BLaER1 (cell line): Measurements from ENCODE around the gene HSPBP1.

Experiments
- H3K27ac ChIP-seq: shearing (Covaris generic); formaldehyde crosslinking; 2 replicates; pipeline ENCODE4 v1.8.1; 2022
- H3K27me3 ChIP-seq: shearing (Covaris generic); formaldehyde crosslinking; 2 replicates; pipeline ENCODE4 v1.8.1; 2022
- H3K36me3 ChIP-seq: shearing (Covaris generic); formaldehyde crosslinking; 2 replicates; pipeline ENCODE4 v1.8.1; 2022
- H3K4me1 ChIP-seq: shearing (Covaris generic); formaldehyde crosslinking; 2 replicates; pipeline ENCODE4 v1.8.1; 2022
- H3K4me2 ChIP-seq: shearing (Covaris generic); formaldehyde crosslinking; 2 replicates; pipeline ENCODE4 v1.8.1; 2022
- H3K4me3 ChIP-seq: shearing (Covaris generic); formaldehyde crosslinking; 2 replicates; pipeline ENCODE4 v1.8.1; 2022
- H3K9ac ChIP-seq: shearing (Covaris generic); formaldehyde crosslinking; 2 replicates; pipeline ENCODE4 v1.8.1; 2022
- H3K9me3 ChIP-seq: shearing (Covaris generic); formaldehyde crosslinking; 2 replicates; pipeline ENCODE4 v1.8.1; 2022
- H4K20me1 ChIP-seq: shearing (Covaris generic); formaldehyde crosslinking; 2 replicates; pipeline ENCODE4 v1.8.1; 2022
- Cebpa-rat ChIP-seq: shearing (Covaris generic); IDR thresholded peaks from 2 replicates; pipeline ENCODE4 v1.8.1; 2022

HSPBP1 gene

GRCh38 chr19:55297267-55297666, 17.4 kb upstream of the HSPBP1 start:
- Histone ChIP-seq H3K4me3 (no peak overlapping the region), H3K9me3 (no peaks in the 10 kb centered on the region), H3K4me1 (peaks cover 10% of the 10 kb centered on the region), H3K36me3 (peaks cover 61% of the 10 kb centered on the region), H3K4me2 (no peak overlapping the region), H4K20me1 (no peaks in the 10 kb centered on the region), H3K9ac (no peak overlapping the region), H3K27me3 (no peaks in the 10 kb centered on the region), H3K27ac (no peak overlapping the region)
- TF ChIP-seq Cebpa-rat: no peak

GRCh38 chr19:55289117-55289796, 9.3 kb upstream of the HSPBP1 start:
- Histone ChIP-seq H3K4me3 (no peak overlapping the region), H3K9ac (no peak overlapping the region), H3K36me3 (peaks cover 41% of the 10 kb centered on the region), H3K27ac (no peak overlapping the region), H3K4me1 (peaks cover 21% of the 10 kb centered on the region), H3K4me2 (no peak overlapping the region), H3K27me3 (no peaks in the 10 kb centered on the region), H3K9me3 (no peaks in the 10 kb centered on the region), H4K20me1 (no peaks in the 10 kb centered on the region)
- no peak for TF ChIP-seq Cebpa-rat

GRCh38 chr19:55287361-55288079, 7.6 kb upstream of the HSPBP1 start:
- no peak overlapping the region for H3K27ac ChIP-seq
- no peaks in the 10 kb centered on the region for H3K27me3 ChIP-seq
- no peak overlapping the region for H3K4me3 ChIP-seq
- no peak overlapping the region for H3K4me2 ChIP-seq
- no peak for TF ChIP-seq Cebpa-rat
- no peaks in the 10 kb centered on the region for H4K20me1 ChIP-seq
- no peak overlapping the region for H3K9ac ChIP-seq
- no peaks in the 10 kb centered on the region for H3K9me3 ChIP-seq
- H3K4me1 ChIP-seq: peaks cover 32% of the 10 kb centered on the region
- H3K36me3 ChIP-seq: peaks cover 25% of the 10 kb centered on the region

GRCh38 chr19:55285229-55285890, 5.5 kb upstream of the HSPBP1 start:
- Histone ChIP-seq H3K27me3 (no peaks in the 10 kb centered on the region), H3K4me1 (peaks cover 41% of the 10 kb centered on the region), H3K4me3 (peak overlapping the region; percentile 63), H3K4me2 (peak overlapping the region; percentile 82), H4K20me1 (no peaks in the 10 kb centered on the region), H3K9me3 (no peaks in the 10 kb centered on the region), H3K36me3 (peaks cover 24% of the 10 kb centered on the region), H3K9ac (peak overlapping the region; percentile 68), H3K27ac (peak overlapping the region; percentile 68)
- no peak for TF ChIP-seq Cebpa-rat

- Histone ChIP-seq H3K4me2 (peak overlapping the region; percentile 82), H3K36me3 (peaks cover 22% of the 10 kb centered on the region), H3K9me3 (no peaks in the 10 kb centered on the region), H4K20me1 (no peaks in the 10 kb centered on the region), H3K9ac (peak overlapping the region; percentile 68), H3K27ac (peak overlapping the region; percentile 68), H3K4me1 (peaks cover 44% of the 10 kb centered on the region), H3K4me3 (peak overlapping the region; percentile 63), H3K27me3 (no peaks in the 10 kb centered on the region)
- no peak for TF ChIP-seq Cebpa-rat
Observed at GRCh38 chr19:55284405-55285058, 4.6 kb upstream of the HSPBP1 start.

GRCh38 chr19:55283548-55284377, 3.9 kb upstream of the HSPBP1 start, which contains the start of gene BRSK1:
BRSK1 (plus strand) TSS chr19:55283997; CDS start chr19:55284443, 446 bp downstream.
- TF ChIP-seq Cebpa-rat: no peak
- Histone ChIP-seq H3K4me3 (peak within 1 kb of the TSS; percentile 63), H3K27me3 (no peaks in the 10 kb centered on the region), H4K20me1 (no peaks in the 10 kb centered on the region), H3K9me3 (no peaks in the 10 kb centered on the region), H3K27ac (peak within 1 kb of the TSS; percentile 68), H3K4me1 (peaks cover 51% of the 10 kb centered on the region), H3K4me2 (peak within 1 kb of the TSS; percentile 82), H3K9ac (peak within 1 kb of the TSS; percentile 68), H3K36me3 (peaks cover 14% of the 10 kb centered on the region; the same call in 1 of the 2 replicates)

GRCh38 chr19:55279340-55279739, 570 bp downstream of the HSPBP1 start:
- Histone ChIP-seq H3K27me3 (no peaks in the 10 kb centered on the region), H3K4me3 (peak overlapping the region; percentile 69), H3K36me3 (peaks cover 26% of the 10 kb centered on the region), H3K9me3 (no peaks in the 10 kb centered on the region), H3K9ac (peak overlapping the region; percentile 74; the same call in 1 of the 2 replicates), H3K27ac (peak overlapping the region; percentile 83), H4K20me1 (no peaks in the 10 kb centered on the region), H3K4me2 (peak overlapping the region; percentile 97), H3K4me1 (peaks cover 65% of the 10 kb centered on the region)
- no peak for TF ChIP-seq Cebpa-rat

- no peak for TF ChIP-seq Cebpa-rat
- Histone ChIP-seq H3K36me3 (peaks cover 32% of the 10 kb centered on the region), H3K27ac (no peak overlapping the region), H3K4me3 (no peak overlapping the region), H4K20me1 (no peaks in the 10 kb centered on the region), H3K9ac (no peak overlapping the region), H3K4me1 (peaks cover 64% of the 10 kb centered on the region), H3K4me2 (peak overlapping the region; percentile 97; the same call in 1 of the 2 replicates), H3K27me3 (no peaks in the 10 kb centered on the region), H3K9me3 (no peaks in the 10 kb centered on the region)
Observed at GRCh38 chr19:55278391-55279135, 1.3 kb downstream of the HSPBP1 start.
